ENCODE data around the gene AIG1. TPM values are rescaled to one million over a fixed set of nuclear protein-coding genes. Genes with fewer than 3 reads are reported as not detected.

The AIG1 gene
- total RNA-seq, 2 experiments from 2014 or later, result 0.40 to 0.85 TPM

DNA sequence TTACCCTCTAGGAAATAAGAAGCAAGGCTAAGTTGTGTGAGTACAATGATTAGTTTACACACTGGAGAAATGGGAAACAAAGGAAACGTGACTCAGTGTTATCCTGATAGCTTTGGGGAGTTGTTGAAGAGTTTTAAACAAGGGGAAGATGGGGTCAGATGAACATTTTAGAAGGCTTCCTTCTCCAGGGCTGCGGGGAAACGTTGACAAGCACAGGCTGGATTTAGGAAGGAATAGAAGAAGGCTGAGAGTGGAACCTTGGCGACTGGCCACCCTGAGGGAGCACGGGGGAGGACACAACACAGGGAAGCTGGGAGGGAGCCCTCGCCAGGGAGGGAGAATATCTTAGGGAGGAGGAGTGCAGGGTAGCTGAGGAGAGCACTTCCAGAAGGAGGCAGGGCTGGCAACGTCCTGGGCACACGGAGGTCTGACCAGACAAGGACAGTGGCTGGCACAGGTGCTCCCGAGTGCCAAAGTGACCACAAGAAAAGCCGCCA is 134.7 kb downstream of the AIG1 start:
- Histone ChIP-seq H3K36me3 (ENCODE audit: insufficient read depth, low read length) (no peaks in the 10 kb centered on the region), H3K79me2 (ENCODE audit: insufficient read depth, low read depth, low read length) (no peaks in the 10 kb centered on the region), H3K9me2 (ENCODE audit: insufficient read depth, low read length) (no peaks in the 10 kb centered on the region), H4K20me1 (ENCODE audit: insufficient read depth, low read length) (no peaks in the 10 kb centered on the region), H3K4me3 (ENCODE audit: low read depth, low read length, poor library complexity, severe bottlenecking) (no peak overlapping the region), H2AFZ (ENCODE audit: low read length) (no peak overlapping the region), H3K27ac (ENCODE audit: low read depth, low read length, poor library complexity, severe bottlenecking) (no peak overlapping the region), H3K4me2 (ENCODE audit: low read length) (no peak overlapping the region), H3K4me1 (ENCODE audit: insufficient read depth, low read length, poor library complexity, severe bottlenecking) (no peaks in the 10 kb centered on the region), H3K9me3 (ENCODE audit: low read length) (no peaks in the 10 kb centered on the region)
- DNase-seq (ENCODE audit: low spot score), result no peak
- no TSS peak for BruUV-seq (replicated peaks)
- CTCF ChIA-PET (ENCODE audit: unreplicated experiment), result no interaction called here
- POLR2A ChIA-PET, result no interaction called here
- no peak for TF ChIP-seq EZH2phosphoT487 (IDR thresholded peaks at IDR 0.05; ENCODE audit: borderline replicate concordance, low read depth, low read length)
- TF ChIP-seq, protein P1, sequence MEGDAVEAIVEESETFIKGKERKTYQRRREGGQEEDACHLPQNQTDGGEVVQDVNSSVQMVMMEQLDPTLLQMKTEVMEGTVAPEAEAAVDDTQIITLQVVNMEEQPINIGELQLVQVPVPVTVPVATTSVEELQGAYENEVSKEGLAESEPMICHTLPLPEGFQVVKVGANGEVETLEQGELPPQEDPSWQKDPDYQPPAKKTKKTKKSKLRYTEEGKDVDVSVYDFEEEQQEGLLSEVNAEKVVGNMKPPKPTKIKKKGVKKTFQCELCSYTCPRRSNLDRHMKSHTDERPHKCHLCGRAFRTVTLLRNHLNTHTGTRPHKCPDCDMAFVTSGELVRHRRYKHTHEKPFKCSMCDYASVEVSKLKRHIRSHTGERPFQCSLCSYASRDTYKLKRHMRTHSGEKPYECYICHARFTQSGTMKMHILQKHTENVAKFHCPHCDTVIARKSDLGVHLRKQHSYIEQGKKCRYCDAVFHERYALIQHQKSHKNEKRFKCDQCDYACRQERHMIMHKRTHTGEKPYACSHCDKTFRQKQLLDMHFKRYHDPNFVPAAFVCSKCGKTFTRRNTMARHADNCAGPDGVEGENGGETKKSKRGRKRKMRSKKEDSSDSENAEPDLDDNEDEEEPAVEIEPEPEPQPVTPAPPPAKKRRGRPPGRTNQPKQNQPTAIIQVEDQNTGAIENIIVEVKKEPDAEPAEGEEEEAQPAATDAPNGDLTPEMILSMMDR (conservative IDR thresholded peaks at IDR 0.05; ENCODE audit: low read length), result no peak
- intact Hi-C loops (cut with micrococcal nuclease; ENCODE audit: unreplicated experiment), result no loop called here

DNA sequence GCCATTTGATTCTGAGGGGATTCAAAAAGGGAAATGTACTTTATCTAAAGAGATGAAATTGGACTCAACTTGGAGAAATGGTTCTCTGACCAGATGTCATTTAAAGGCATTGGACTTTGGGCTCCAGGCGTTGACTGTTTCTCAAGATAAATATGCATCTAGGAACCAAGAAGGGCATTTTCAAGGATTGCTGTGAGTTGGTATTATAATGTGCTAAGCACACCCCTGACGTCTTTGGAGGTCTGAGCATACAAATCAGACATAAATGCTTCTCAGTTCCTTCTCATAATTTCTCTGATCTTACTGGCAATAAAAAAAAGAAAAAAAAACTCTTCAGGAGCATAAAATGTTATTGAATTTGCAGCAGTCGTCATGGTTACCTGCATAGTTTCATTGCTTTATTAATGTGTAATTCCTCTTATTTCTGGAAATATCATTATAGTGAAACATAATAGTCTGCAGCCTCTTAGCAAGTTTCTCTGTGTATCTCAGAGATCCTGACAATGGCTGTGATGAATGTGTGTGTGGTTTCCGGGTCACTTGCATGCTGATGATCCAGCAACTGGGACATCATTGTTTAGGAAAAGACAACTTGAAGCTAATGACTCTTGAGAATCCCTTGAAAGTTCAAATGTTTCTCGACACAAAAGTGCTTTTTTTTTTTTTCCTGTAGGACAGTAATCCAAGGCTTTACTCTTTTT is 136.0 kb downstream of the AIG1 start:
- ChIA-PET POLR2A (no interaction called here), CTCF (ENCODE audit: unreplicated experiment) (no interaction called here)
- Histone ChIP-seq H3K27ac (ENCODE audit: low read depth, low read length, poor library complexity, severe bottlenecking) (no peak overlapping the region), H3K4me3 (ENCODE audit: low read depth, low read length, poor library complexity, severe bottlenecking) (no peak overlapping the region), H3K4me2 (ENCODE audit: low read length) (no peak overlapping the region), H3K9me3 (ENCODE audit: low read length) (no peaks in the 10 kb centered on the region), H2AFZ (ENCODE audit: low read length) (no peak overlapping the region), H3K9me2 (ENCODE audit: insufficient read depth, low read length) (no peaks in the 10 kb centered on the region), H3K4me1 (ENCODE audit: insufficient read depth, low read length, poor library complexity, severe bottlenecking) (no peaks in the 10 kb centered on the region), H3K79me2 (ENCODE audit: insufficient read depth, low read depth, low read length) (no peaks in the 10 kb centered on the region), H3K36me3 (ENCODE audit: insufficient read depth, low read length) (no peaks in the 10 kb centered on the region), H4K20me1 (ENCODE audit: insufficient read depth, low read length) (no peaks in the 10 kb centered on the region)
- DNase-seq (ENCODE audit: low spot score), result no peak
- intact Hi-C loops (cut with micrococcal nuclease; ENCODE audit: unreplicated experiment), result no loop called here
- TF ChIP-seq, protein P1 (conservative IDR thresholded peaks at IDR 0.05; ENCODE audit: low read length), result no peak
- no peak for TF ChIP-seq EZH2phosphoT487 (IDR thresholded peaks at IDR 0.05; ENCODE audit: borderline replicate concordance, low read depth, low read length)
- no TSS peak for BruUV-seq (replicated peaks)

DNA sequence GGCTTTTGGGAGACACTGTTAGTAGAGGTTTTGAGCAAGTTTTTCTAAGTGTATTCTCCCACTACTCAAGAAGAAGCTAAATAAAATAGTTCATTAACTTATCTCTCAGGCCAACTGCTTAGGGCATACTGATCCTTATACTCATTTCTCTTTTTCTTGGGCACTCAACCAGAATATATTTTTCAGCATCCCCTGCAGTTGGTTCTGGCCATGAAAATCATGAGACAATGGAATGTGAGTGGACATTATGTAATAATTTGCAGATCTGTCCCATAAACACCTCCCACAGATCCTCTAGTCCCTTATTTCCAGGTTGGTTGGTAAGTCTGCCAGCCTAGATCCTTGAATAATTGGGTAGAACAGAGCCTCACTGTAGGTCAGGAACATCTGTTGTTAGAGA is 136.7 kb downstream of the AIG1 start:
- no peak for TF ChIP-seq EZH2phosphoT487 (IDR thresholded peaks at IDR 0.05; ENCODE audit: borderline replicate concordance, low read depth, low read length)
- TF ChIP-seq, protein P1 (conservative IDR thresholded peaks at IDR 0.05; ENCODE audit: low read length), result no peak
- Histone ChIP-seq H3K9me2 (ENCODE audit: insufficient read depth, low read length) (no peaks in the 10 kb centered on the region), H3K27ac (ENCODE audit: low read depth, low read length, poor library complexity, severe bottlenecking) (no peak overlapping the region), H4K20me1 (ENCODE audit: insufficient read depth, low read length) (no peaks in the 10 kb centered on the region), H3K9me3 (ENCODE audit: low read length) (no peaks in the 10 kb centered on the region), H3K36me3 (ENCODE audit: insufficient read depth, low read length) (no peaks in the 10 kb centered on the region), H3K4me1 (ENCODE audit: insufficient read depth, low read length, poor library complexity, severe bottlenecking) (no peaks in the 10 kb centered on the region), H3K4me3 (ENCODE audit: low read depth, low read length, poor library complexity, severe bottlenecking) (no peak overlapping the region), H3K79me2 (ENCODE audit: insufficient read depth, low read depth, low read length) (no peaks in the 10 kb centered on the region), H2AFZ (ENCODE audit: low read length) (no peak overlapping the region), H3K4me2 (ENCODE audit: low read length) (no peak overlapping the region)
- no TSS peak for BruUV-seq (replicated peaks)
- ChIA-PET POLR2A (no interaction called here), CTCF (ENCODE audit: unreplicated experiment) (no interaction called here)
- DNase-seq (ENCODE audit: low spot score), result no peak
- intact Hi-C loops (cut with micrococcal nuclease; ENCODE audit: unreplicated experiment), result no loop called here
